H1 (cell line): Measurements from ENCODE around the gene ADPRH.
"Not testable (repeated sequence)": the region's sequence is repeated elsewhere in the genome, so short reads cannot be mapped to it uniquely, and the experiment has no call there.

Experiments used
- CEBPB ChIP-seq: IDR thresholded peaks from 2 replicates; pipeline ENCODE4 v1.6.1; 2012; ENCODE audit warnings: low read depth, low read length
- EGR1 ChIP-seq: IDR thresholded peaks from 2 replicates; pipeline ENCODE4 v1.6.1; 2011; ENCODE audit warnings: low read depth, low read length, borderline replicate concordance
- EP300 ChIP-seq, 2 experiments: IDR thresholded peaks; 1 replicate in 1 of 2; 2 replicates in 1 of 2; pipeline ENCODE4 v1.6.1; 2011 to 2012; ENCODE audit warnings: low read depth in 2 of 2, low read length in 2 of 2, mild to moderate bottlenecking in 2 of 2, borderline replicate concordance in 1 of 2, inconsistent platforms in 1 of 2, moderate library complexity in 1 of 2
- EZH2 ChIP-seq: fragments of 200-600 bp; sonication (generic); IDR thresholded peaks from 2 replicates; pipeline ENCODE4 v1.7.1; 2012; ENCODE audit warnings: low read depth, mild to moderate bottlenecking, moderate library complexity, low read length, inconsistent platforms; ENCODE audit not compliant: severe bottlenecking
- GTF2F1 ChIP-seq: IDR thresholded peaks from 2 replicates; pipeline ENCODE4 v1.6.1; 2012; ENCODE audit warnings: low read depth, low read length, improper control_type of control experiment, borderline replicate concordance
- JUND ChIP-seq: IDR thresholded peaks from 2 replicates; pipeline ENCODE4 v1.6.1; 2011; ENCODE audit warnings: mild to moderate bottlenecking, improper control_type of control experiment, low read length
- MAFK ChIP-seq: IDR thresholded peaks from 2 replicates; pipeline ENCODE4 v1.6.1; 2012; ENCODE audit warnings: low read depth, mild to moderate bottlenecking, improper control_type of control experiment, low read length
- POLR2A ChIP-seq, 2 experiments: IDR thresholded peaks; 1 replicate in 1 of 2; 2 replicates in 1 of 2; pipeline ENCODE4 v1.6.1; 2011; ENCODE audit warnings: low read depth in 2 of 2, low read length in 2 of 2, mild to moderate bottlenecking in 2 of 2; ENCODE audit errors: control extremely low read depth in 1 of 2
- POLR2AphosphoS5 ChIP-seq: IDR thresholded peaks from 2 replicates; pipeline ENCODE4 v1.6.1; 2011; ENCODE audit warnings: low read depth, low read length
- RAD21 ChIP-seq, 2 experiments: IDR thresholded peaks in 1 of 2; conservative IDR thresholded peaks in 1 of 2; 2 replicates each; pipeline ENCODE4 v1.6.1; 2011; ENCODE audit warnings: low read depth in 2 of 2, low read length in 2 of 2, improper control_type of control experiment in 1 of 2, inconsistent platforms in 1 of 2, mild to moderate bottlenecking in 1 of 2, moderate library complexity in 1 of 2
- TCF12 ChIP-seq: IDR thresholded peaks from 2 replicates; pipeline ENCODE4 v1.6.1; 2011; ENCODE audit warnings: low read depth, mild to moderate bottlenecking, low read length
- YY1 ChIP-seq: IDR thresholded peaks from 2 replicates; pipeline ENCODE4 v1.6.1; 2011; ENCODE audit warnings: low read depth, mild to moderate bottlenecking, low read length
- ZNF274 ChIP-seq: IDR thresholded peaks from 2 replicates; pipeline ENCODE4 v1.7.0; 2012; ENCODE audit warnings: low read length, borderline replicate concordance; ENCODE audit errors: extremely low read depth
- TF ChIP-seq, protein P1 (sequence below), 3 experiments: IDR thresholded peaks; 1 replicate in 2 of 3; 2 replicates in 1 of 3; pipeline versions ENCODE4 v1.5.1 to v1.6.1; 2011; ENCODE audit warnings: low read length in 3 of 3, mild to moderate bottlenecking in 3 of 3, inconsistent platforms in 2 of 3, low read depth in 1 of 3, moderate library complexity in 1 of 3; ENCODE audit not compliant: insufficient read depth in 1 of 3; ENCODE audit errors: control extremely low read depth in 1 of 3

DNA sequence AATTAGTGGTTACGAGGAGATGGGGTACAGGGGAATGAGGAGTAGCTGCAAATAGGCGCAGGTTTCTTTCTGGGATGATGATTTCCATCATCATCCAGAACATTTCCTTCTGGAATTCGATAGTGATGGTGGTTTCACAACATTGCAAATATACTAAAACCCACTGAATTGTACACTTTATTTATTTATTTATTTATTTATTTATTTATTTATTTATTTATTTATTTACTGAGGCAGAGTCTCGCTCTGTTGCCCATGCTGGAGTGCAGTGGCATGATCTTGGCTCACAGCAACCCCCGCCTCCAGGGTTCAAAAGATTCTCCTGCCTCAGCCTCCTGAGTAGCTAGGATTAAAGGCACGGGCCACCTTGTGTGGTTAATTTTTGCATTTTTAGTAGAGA, 26.4 kb upstream of the ADPRH start:
- TF ChIP-seq EZH2; POLR2AphosphoS5; RAD21 (IDR thresholded peaks at IDR 0.05 in 1 of 2, conservative IDR thresholded peaks at IDR 0.05 in 1 of 2; ENCODE audit: low read depth in 2 of 2, low read length in 2 of 2); ZNF274; TCF12; JUND; CEBPB; POLR2A (IDR thresholded peaks at IDR 0.05; ENCODE audit: control extremely low read depth in 1 of 2, low read depth in 2 of 2, low read length in 2 of 2); GTF2F1; EGR1; MAFK; EP300 (IDR thresholded peaks at IDR 0.05; ENCODE audit: borderline replicate concordance in 1 of 2, low read depth in 2 of 2, low read length in 2 of 2); YY1: not testable (repeated sequence)
- TF ChIP-seq, protein P1, sequence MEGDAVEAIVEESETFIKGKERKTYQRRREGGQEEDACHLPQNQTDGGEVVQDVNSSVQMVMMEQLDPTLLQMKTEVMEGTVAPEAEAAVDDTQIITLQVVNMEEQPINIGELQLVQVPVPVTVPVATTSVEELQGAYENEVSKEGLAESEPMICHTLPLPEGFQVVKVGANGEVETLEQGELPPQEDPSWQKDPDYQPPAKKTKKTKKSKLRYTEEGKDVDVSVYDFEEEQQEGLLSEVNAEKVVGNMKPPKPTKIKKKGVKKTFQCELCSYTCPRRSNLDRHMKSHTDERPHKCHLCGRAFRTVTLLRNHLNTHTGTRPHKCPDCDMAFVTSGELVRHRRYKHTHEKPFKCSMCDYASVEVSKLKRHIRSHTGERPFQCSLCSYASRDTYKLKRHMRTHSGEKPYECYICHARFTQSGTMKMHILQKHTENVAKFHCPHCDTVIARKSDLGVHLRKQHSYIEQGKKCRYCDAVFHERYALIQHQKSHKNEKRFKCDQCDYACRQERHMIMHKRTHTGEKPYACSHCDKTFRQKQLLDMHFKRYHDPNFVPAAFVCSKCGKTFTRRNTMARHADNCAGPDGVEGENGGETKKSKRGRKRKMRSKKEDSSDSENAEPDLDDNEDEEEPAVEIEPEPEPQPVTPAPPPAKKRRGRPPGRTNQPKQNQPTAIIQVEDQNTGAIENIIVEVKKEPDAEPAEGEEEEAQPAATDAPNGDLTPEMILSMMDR (IDR thresholded peaks at IDR 0.05; ENCODE audit: control extremely low read depth in 1 of 3, insufficient read depth in 1 of 3, low read depth in 1 of 3, low read length in 3 of 3) = not testable (repeated sequence)
